GM15510 (cell line): ENCODE data around the gene CDC42EP4.

ENCODE experiments used
- POLR2A ChIP-seq: IDR thresholded peaks from 3 replicates; pipeline ENCODE4 v1.6.1; 2011; ENCODE audit warnings: borderline replicate concordance; ENCODE audit not compliant: insufficient read length; ENCODE audit errors: extremely low read depth

Gene CDC42EP4

GRCh38 chr17:73347351-73347750, 35.5 kb upstream of the CDC42EP4 start:
- TF ChIP-seq POLR2A = no peak

GRCh38 chr17:73346501-73347162, 34.8 kb upstream of the CDC42EP4 start:
- TF ChIP-seq POLR2A = no peak

- no peak for TF ChIP-seq POLR2A
Observed at GRCh38 chr17:73343739-73344454, 32.1 kb upstream of the CDC42EP4 start.

GRCh38 chr17:73343168-73343634, 31.4 kb upstream of the CDC42EP4 start:
- no peak for TF ChIP-seq POLR2A

- no peak for TF ChIP-seq POLR2A
Observed at GRCh38 chr17:73342541-73343167, 30.9 kb upstream of the CDC42EP4 start.

GRCh38 chr17:73342050-73342522, 30.3 kb upstream of the CDC42EP4 start:
- TF ChIP-seq POLR2A = no peak

GRCh38 chr17:73341350-73342049, 29.7 kb upstream of the CDC42EP4 start:
- TF ChIP-seq POLR2A = no peak

GRCh38 chr17:73340093-73340596, 28.3 kb upstream of the CDC42EP4 start:
- no peak for TF ChIP-seq POLR2A

- TF ChIP-seq POLR2A = no peak
Observed at GRCh38 chr17:73338566-73339197, 26.9 kb upstream of the CDC42EP4 start.

- no peak for TF ChIP-seq POLR2A
Observed at GRCh38 chr17:73338050-73338521, 26.3 kb upstream of the CDC42EP4 start.

- TF ChIP-seq POLR2A = no peak
Observed at GRCh38 chr17:73337330-73337710, 25.5 kb upstream of the CDC42EP4 start.

- TF ChIP-seq POLR2A = no peak
Observed at GRCh38 chr17:73336408-73337329, 24.9 kb upstream of the CDC42EP4 start.
